GM12873 (cell line): ENCODE data around the gene PPP1R9B.

Source experiments
- TF ChIP-seq, protein P1 (sequence below): IDR thresholded peaks from 2 replicates; pipeline ENCODE4 v1.5.1; 2012; ENCODE audit warnings: low read depth, mild to moderate bottlenecking, moderate library complexity, low read length, control low read depth; ENCODE audit not compliant: insufficient read depth; ENCODE audit errors: missing control alignments

Gene PPP1R9B

DNA sequence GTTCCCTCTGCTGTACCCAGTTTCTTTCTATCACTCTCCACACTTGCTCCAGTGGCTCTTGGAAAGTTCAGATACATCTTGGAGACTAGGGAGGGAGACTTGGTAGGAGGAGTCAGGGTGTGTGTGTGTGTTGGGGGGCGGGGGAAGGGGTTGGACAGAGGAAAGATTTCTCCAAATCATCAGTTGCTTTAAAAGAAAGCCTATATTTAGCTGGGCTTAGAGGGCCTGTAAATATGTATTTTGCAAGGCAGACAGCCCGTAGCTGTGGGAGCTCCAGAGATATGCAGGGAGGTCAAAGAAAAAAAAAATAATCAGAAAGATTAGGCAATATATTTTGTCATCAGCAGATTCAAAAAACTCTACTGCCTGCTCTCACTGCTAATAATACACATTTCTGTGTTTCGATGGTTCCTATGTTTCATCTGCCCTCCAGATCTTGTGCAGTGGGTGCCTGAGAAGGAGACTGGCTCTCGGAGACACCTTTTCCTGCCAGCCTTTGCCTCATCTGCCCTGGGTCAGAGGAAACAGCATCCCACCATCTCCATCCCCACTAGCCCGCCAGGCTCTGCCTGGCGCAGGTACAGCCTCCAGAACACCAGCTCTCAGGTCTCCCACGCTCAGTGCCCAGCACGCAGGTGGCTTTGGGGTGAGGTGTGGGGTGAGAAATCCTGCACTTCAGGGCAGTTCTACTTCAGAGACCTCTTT lies 4.8 kb upstream of the PPP1R9B start:
- TF ChIP-seq, protein P1, sequence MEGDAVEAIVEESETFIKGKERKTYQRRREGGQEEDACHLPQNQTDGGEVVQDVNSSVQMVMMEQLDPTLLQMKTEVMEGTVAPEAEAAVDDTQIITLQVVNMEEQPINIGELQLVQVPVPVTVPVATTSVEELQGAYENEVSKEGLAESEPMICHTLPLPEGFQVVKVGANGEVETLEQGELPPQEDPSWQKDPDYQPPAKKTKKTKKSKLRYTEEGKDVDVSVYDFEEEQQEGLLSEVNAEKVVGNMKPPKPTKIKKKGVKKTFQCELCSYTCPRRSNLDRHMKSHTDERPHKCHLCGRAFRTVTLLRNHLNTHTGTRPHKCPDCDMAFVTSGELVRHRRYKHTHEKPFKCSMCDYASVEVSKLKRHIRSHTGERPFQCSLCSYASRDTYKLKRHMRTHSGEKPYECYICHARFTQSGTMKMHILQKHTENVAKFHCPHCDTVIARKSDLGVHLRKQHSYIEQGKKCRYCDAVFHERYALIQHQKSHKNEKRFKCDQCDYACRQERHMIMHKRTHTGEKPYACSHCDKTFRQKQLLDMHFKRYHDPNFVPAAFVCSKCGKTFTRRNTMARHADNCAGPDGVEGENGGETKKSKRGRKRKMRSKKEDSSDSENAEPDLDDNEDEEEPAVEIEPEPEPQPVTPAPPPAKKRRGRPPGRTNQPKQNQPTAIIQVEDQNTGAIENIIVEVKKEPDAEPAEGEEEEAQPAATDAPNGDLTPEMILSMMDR = no peak

DNA sequence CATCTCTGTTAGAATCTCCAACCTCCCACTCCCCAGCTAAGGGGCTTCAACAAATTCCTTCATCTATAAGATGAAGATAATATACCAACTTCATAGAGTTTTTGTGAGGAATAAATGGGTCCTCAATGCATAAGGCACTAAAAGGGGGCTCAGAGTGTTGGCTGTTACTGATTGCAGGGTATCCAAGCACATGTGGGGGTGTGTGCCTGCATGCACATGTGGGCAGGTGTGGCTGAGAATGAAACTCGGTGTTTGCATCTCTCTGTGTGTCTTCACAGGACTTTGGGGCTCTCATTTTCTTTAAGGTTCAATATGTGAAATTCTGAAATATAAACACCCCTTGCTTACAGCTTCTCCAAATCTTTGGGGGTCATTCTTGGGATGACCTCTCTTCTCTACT lies 4.1 kb upstream of the PPP1R9B start:
- TF ChIP-seq, protein P1 = no peak

DNA sequence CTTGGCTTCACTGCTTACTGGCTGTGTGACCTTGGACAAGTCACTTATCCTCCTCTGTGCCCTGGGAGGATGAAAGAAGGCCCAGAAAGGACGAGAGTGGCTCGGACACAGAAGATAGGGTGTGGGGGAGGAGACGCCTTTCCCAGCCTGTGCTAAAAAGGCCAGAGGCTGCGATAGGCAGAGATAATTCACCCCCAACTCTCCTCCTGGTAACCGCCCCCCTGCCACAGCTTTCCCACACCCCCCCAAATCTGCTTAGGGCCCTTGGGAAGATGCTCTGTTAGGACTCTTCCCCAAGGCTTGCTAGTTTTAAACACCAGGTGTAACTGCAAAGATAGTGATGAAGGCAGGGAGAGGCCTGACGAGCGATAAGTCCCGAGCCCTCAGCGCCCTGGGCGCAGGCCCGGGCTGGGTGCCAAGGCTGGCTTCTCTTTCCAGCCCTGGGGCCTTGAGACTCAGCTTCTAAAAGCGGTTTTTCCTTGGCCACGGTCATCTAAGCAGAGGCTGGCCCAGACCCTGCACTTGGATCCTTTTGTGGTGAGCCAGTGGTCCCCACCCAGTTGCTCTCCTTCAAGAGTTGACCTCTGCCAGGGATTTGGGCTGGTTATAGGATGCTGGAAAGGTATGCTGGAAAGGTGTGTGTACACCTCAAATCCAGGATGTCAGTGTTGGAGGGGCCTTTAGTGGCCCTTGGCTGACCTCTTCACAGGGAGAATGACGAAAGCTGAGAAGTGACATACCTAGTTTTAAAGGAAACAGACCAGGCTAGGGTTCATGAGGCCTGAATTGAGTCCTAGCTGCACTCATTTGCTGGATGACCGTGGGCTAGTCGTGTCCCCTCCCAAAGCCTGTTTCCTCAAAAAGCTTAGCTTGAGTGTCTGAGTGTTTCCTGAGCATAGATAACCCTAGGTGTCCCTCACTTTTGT lies 3.4 kb upstream of the PPP1R9B start:
- TF ChIP-seq, protein P1 = no peak

DNA sequence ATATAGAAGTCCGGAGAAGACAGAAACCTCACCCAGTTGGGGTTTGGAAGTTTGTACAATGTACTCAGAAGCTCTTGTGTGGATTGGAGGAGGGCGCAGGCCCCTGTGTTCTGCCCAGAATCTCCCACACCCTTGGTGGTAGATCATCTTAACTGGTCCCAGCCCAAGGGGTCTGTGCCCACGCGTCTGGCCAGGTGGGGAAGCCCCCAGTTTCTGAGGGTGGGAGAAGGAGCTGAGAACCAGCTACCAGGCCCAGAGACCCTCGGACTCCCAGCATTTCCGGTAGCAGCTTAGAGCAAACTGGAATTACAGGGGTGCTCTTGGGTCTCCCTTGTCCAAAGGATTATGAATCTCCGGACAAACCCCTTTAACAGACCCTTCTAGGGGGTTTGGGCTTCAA lies 2.3 kb upstream of the PPP1R9B start:
- TF ChIP-seq, protein P1 = no peak

DNA sequence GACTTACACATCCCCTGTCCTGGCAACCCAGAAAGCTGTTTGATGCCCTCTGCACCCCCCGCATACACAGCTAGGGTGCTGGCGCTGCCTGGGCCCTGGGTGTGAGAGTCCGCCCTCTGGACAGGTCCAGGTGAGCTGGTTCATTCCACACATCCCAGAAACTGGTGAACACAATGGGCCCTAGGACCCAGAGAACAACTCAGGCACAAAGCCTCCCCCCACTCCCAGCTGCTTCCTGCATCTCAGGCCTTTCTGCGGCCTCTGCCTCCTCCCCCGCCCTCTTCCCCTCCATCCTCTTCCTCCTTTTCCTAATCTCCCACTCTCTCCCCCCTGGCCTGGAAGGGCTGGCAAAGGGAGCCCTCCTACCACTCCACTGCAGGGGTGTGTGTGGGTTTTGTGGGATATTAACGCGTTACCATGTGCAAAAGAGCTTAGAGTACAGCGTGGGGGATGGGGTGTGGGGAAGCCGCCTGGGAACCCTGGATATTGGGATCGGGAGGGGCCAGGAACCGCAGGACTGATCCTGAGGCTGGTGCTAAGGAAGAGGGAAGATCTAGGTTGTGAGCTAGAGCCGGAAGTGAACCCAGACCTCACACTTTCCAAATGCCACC lies 1.6 kb upstream of the PPP1R9B start:
- TF ChIP-seq, protein P1 = no peak

DNA sequence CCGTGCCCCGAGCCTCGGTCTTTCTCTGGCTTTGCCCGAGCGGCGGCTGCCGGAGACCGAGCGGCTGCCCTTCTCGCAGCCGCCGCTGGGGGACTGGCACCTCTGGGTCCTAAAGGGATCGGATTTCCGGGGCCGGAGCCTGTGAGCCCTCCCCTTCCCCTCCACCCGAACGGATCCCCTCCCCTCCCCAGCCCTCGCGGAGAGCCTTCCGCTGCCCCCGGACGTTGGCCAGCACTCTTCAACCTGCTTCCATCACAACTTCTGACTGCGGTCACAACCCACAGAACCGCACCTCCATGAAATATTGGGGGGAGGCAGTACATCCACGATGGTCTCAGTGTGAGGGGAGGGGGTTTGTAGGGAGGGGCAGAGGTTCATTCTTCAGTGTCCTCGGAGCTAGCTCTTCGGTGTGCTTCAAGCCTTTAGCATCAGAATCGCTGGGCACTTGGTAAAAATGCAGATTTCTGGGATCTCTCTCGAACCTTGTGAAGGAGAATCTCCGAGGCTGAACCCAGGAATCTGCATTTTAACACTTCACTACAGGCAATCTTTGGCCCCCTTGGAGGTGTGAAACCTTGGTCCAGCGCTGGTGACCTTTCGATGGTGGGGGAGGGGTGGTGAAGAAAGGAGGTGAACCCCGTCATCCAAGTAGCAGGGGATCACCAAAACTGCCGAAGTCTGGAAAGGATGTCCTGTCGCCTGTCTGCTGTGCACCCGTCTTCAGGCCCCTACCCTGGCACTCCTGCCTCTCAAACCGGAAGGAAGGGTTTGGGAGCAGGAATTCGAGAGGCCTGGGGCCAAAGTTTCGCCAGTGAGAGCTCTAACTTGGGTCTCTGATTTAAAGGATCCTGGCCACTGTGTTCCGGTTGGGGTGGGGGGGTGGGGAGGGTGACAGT lies 812 bp upstream of the PPP1R9B start:
- TF ChIP-seq, protein P1 = peak; percentile 78
